ENCODE data around the gene SLC6A5. TPM values are rescaled to one million over a fixed set of nuclear protein-coding genes. Genes with fewer than 3 reads are reported as not detected.

Gene SLC6A5
- total RNA-seq, 1 experiment from 2014 or later: not detected

- CTCF ChIA-PET: no interaction called here
- 0 out of 2 replicates have a peak, but pooled peaks cover 4% of the 10 kb centered on the region for H3K27me3 ChIP-seq (ENCODE audit: control insufficient read depth, insufficient read depth, low read length)
- BruUV-seq (replicated peaks): no TSS peak
These were observed 21.6 kb downstream of the SLC6A5 start for GRCh38 chr11:20620988-20621387.

GRCh38 chr11:20621679-20622078, 22.3 kb downstream of the SLC6A5 start:
- DNase-seq (ENCODE audit: low read depth, low spot score) (no peak), ATAC-seq (no peak)
- ChIA-PET POLR2A (no interaction called here), CTCF (no interaction called here)
- no peaks in the 10 kb centered on the region for H3K9me3 ChIP-seq (ENCODE audit: control insufficient read depth, insufficient read depth, low read depth, low read length)
- 0 out of 2 replicates have a peak, but pooled peaks cover 4% of the 10 kb centered on the region for H3K27me3 ChIP-seq (ENCODE audit: control insufficient read depth, insufficient read depth, low read length)
- intact Hi-C loops (cut with micrococcal nuclease; ENCODE audit: unreplicated experiment): no loop called here
- no peaks in the 10 kb centered on the region for H3K4me1 ChIP-seq (ENCODE audit: control insufficient read depth, insufficient read depth, low read length)
- TF ChIP-seq TCF7L2 (IDR thresholded peaks at IDR 0.05; ENCODE audit: low read depth, low read length) (no peak), POLR2AphosphoS5 (IDR thresholded peaks at IDR 0.05; ENCODE audit: low read depth, low read length) (no peak), CTCF (IDR thresholded peaks at IDR 0.05) (no peak)
- H3K36me3 ChIP-seq (ENCODE audit: control insufficient read depth, insufficient read depth, low read length): no peaks in the 10 kb centered on the region
- no peak overlapping the region for H3K27ac ChIP-seq (ENCODE audit: low read length)
- BruUV-seq (replicated peaks): no TSS peak
- H3K4me3 ChIP-seq (ENCODE audit: low read depth in 2 of 2, low read length in 2 of 2): no peak overlapping the region
- in situ Hi-C loops (cut with HindIII; ENCODE audit: low pct_unique_long_range_greater_than_20kb, low sequenced_read_pairs): no loop called here

More at GRCh38 chr11:20620988-20621387, 21.6 kb downstream of the SLC6A5 start:
- no peaks in the 10 kb centered on the region for H3K36me3 ChIP-seq (ENCODE audit: control insufficient read depth, insufficient read depth, low read length)
- DNase-seq (ENCODE audit: low read depth, low spot score): no peak
- ATAC-seq: no peak
- in situ Hi-C loops (cut with HindIII; ENCODE audit: low pct_unique_long_range_greater_than_20kb, low sequenced_read_pairs) (no loop called here), intact Hi-C loops (cut with micrococcal nuclease; ENCODE audit: unreplicated experiment) (no loop called here)
- TF ChIP-seq POLR2AphosphoS5 (IDR thresholded peaks at IDR 0.05; ENCODE audit: low read depth, low read length) (no peak), CTCF (IDR thresholded peaks at IDR 0.05) (no peak), TCF7L2 (IDR thresholded peaks at IDR 0.05; ENCODE audit: low read depth, low read length) (no peak), SIN3A (IDR thresholded peaks at IDR 0.05; ENCODE audit: borderline replicate concordance, insufficient read depth, low read depth, low read length) (no peak)
- TF ChIP-seq, protein P1, sequence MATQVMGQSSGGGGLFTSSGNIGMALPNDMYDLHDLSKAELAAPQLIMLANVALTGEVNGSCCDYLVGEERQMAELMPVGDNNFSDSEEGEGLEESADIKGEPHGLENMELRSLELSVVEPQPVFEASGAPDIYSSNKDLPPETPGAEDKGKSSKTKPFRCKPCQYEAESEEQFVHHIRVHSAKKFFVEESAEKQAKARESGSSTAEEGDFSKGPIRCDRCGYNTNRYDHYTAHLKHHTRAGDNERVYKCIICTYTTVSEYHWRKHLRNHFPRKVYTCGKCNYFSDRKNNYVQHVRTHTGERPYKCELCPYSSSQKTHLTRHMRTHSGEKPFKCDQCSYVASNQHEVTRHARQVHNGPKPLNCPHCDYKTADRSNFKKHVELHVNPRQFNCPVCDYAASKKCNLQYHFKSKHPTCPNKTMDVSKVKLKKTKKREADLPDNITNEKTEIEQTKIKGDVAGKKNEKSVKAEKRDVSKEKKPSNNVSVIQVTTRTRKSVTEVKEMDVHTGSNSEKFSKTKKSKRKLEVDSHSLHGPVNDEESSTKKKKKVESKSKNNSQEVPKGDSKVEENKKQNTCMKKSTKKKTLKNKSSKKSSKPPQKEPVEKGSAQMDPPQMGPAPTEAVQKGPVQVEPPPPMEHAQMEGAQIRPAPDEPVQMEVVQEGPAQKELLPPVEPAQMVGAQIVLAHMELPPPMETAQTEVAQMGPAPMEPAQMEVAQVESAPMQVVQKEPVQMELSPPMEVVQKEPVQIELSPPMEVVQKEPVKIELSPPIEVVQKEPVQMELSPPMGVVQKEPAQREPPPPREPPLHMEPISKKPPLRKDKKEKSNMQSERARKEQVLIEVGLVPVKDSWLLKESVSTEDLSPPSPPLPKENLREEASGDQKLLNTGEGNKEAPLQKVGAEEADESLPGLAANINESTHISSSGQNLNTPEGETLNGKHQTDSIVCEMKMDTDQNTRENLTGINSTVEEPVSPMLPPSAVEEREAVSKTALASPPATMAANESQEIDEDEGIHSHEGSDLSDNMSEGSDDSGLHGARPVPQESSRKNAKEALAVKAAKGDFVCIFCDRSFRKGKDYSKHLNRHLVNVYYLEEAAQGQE (IDR thresholded peaks at IDR 0.05; ENCODE audit: insufficient read depth in 1 of 2, low read depth in 2 of 2, low read length in 1 of 2): no peak
- POLR2A ChIA-PET: no interaction called here
- no peak overlapping the region for H3K27ac ChIP-seq (ENCODE audit: low read length)
- no peaks in the 10 kb centered on the region for H3K4me1 ChIP-seq (ENCODE audit: control insufficient read depth, insufficient read depth, low read length)
- H3K4me3 ChIP-seq (ENCODE audit: low read depth in 2 of 2, low read length in 2 of 2): no peak overlapping the region
- H3K9me3 ChIP-seq (ENCODE audit: control insufficient read depth, insufficient read depth, low read depth, low read length): no peaks in the 10 kb centered on the region

All from Panc1 (cell line).